NCI-H187 treated with DMSO at 0.1 percent for 48 hours (cell line): ENCODE measurements around the gene THSD7A.

ENCODE experiments used
- DNase-seq: peaks from one replicate; lab custom pipeline; 2025; lab: John Stamatoyannopoulos, UW

Gene THSD7A

DNA sequence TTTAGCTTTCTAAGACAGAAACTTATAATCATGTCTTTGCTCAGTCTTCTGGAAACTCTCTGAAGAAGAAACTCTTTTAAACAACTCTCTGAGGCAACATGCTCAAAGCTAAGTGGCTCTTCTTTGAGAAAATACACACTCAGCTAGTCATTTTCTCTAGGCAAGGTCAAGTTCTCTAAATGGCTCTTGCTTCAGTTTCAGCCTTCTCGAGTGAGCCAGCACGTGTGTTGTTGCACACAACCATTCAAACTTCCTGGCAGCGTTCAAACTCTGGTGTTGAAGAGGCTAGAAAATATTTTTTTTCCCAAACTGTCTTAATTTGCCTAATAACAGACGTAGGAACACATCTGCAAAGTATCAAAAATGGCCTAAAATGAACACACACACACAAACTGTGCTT lies 129.1 kb downstream of the THSD7A start:
- no peak for DNase-seq

DNA sequence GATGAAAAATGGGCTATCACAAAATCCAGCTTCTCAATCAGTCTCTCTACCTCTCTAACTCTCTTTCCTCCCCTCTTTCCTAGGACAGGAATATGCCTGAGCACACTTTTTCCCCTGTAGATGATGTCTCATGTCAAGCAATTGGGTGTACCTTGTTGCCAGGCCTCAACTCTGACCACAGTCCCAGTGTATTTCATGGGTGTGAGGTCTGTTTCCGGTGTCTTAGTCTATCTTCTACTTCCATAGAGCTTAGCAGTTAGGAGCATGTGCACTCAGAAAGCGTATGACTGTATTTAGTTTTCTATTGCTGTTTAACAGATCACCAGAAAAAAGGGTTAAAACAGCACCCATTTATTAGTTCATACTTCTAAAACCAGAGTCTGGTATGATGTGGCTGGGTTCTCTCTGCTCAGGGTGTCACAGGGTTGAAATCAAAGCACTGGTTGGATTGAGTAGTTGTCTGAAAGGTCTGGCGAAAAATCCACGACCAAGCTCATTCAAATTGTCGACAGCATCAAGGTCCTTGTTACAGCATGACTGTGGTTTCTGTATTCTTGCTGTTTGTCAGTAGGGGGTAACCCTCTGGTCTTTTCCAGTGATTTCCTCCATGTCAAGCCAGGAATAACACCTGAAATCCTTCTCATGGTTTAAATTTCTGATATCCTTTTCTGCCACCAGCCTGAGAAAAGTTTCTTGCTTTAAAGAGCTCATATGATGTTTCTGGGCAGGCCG lies 130.0 kb downstream of the THSD7A start:
- no peak for DNase-seq

DNA sequence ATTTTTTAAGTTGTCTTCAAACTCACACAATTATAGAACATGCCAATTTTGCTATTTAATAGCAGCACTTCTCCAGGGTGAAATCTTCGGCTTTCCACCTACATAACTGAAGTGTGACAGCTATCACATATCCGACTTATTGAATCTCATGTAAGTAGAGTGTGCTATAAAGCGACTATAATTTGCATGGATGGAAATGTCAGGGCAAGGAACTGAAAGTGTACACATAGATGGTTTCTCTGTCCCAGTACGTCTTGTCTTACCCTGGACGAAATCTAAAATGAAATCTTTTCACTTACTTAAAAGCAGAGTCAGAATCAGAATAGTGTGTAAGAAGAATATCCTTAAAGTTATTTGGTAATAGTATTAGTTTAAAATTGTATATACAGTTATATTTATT lies 132.3 kb downstream of the THSD7A start:
- no peak for DNase-seq

DNA sequence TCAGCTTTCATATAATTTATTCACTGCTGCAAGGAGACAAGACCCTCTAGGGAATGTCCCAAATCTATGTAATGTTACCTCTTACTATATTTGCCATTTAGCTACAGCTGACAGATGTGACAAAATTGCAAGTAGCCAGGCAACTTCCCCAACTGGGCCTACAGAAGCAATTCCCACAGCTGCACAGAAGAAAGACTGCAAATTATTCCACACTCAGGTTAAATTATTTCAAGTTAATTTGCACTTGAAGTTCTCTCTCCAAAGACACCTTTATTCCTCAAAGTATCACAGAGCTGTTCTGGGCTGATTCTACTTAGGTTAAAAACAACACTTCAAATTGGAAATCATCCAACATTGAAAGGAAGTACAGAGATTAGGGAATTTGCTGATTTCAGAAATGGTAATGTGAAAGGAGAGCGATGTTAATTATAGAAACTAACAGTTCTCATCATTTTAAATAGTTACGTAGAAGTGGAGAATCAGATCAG lies 133.6 kb downstream of the THSD7A start:
- no peak for DNase-seq

DNA sequence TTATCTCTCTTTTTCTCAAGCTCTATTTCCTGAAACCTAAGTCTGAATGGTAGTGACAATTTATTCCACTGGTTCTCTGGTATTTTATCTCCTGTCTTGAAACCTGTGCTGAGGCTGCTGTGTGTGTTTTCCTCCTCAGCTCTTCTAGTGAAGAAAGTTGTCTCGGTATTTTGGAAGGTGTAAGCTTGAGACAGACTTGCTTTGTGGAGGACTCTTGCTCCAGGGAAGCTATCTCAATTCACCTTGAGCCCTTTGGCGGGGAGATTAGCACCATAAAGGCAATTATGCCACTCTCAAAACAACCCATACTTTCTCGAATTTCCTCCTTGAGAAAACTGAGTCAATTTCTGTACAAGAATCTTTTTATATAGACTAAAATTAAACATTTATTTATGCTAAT lies 141.6 kb downstream of the THSD7A start:
- DNase-seq: no peak

DNA sequence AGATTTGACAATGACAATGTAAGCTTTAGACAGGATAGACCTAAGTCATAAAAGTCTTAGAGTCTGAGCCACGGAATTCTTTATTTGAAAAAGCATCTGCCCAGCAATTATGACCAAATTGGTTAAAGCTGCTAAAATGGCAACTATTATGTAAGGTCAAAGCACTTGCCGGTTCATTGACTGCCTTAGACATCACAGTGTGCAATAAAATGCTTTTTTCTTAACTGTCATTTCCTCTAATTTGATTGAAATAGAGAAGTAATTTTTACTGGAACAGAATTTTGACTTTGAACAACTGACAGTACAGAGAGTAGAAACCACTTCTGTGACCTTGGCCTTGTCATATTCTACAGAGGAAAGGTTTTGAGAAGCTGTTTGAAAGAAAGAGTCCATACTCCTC lies 142.9 kb downstream of the THSD7A start:
- no peak for DNase-seq

DNA sequence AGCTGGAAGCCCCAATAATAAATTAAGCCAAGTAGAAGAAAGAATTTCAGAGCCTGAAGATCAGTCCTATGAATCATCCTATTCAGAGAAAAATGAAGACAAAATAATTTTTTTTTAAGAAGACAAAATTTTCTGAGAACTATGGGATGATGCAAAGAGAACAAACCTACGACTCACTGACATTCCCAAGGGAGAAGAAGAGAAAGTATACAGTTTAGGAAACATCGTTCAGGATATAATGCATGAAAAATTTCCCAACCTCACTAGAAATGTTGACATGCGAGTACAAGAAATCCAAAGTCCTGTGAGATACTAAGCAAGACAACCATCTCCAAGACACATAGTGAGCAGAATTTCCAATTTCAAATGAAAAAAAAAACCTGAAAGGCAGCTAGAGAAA lies 150.5 kb downstream of the THSD7A start:
- DNase-seq: no peak

DNA sequence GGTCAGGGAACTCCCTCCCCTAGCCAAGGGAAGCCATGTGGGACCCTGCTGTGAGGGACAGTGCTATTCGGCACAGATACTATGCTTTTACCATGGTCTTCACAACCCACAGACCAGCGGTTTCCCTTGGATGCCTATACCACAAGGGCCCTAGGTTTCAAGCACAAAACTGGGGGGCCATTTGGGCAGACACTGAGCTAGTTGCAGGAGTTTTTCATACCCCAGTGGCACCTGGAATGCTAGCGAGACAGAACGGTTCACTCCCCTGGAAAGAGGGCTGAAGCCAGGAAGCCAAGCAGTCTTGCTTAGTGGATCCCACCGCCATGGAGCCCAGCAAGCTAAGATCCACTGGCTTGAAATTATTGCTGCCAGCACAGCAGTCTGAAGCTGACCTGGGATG lies 156.8 kb downstream of the THSD7A start:
- DNase-seq: no peak

DNA sequence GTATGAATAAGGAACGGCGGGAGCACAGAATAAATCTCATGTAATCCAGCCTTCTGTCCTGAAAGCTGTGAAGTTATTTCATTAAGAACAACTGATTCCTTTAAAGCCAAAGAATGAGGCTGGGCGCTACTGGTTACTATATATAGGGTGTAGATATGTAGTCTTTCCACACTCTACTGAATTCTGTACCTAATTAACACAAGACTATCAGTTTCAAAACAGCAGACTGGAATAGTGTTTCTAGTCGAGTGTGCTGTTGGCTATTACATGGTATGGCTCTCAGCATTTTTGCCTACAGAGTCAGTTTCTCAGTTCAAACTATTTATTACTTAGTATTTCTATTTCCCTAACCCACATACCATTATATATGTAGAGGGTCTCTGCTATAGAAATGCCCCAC lies 163.3 kb downstream of the THSD7A start:
- DNase-seq: no peak

DNA sequence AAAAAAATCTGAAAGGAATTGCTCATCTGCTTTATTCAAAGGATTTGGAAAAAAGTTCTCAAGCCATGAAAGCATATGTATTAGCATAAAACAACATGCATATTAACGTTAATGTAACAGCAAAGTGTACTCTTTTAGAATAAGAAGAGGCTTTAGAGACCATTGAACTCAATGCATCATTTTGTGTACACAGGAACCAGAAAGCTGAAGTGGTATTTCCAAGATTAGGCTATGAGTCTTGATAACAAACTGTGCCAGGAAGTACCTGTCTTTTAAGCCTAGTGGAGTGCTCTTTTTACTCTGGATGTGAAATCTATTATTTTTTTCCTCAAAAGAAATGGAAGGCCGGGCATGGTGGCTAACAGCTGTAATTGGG lies 164.2 kb downstream of the THSD7A start:
- peak; percentile 23 for DNase-seq

DNA sequence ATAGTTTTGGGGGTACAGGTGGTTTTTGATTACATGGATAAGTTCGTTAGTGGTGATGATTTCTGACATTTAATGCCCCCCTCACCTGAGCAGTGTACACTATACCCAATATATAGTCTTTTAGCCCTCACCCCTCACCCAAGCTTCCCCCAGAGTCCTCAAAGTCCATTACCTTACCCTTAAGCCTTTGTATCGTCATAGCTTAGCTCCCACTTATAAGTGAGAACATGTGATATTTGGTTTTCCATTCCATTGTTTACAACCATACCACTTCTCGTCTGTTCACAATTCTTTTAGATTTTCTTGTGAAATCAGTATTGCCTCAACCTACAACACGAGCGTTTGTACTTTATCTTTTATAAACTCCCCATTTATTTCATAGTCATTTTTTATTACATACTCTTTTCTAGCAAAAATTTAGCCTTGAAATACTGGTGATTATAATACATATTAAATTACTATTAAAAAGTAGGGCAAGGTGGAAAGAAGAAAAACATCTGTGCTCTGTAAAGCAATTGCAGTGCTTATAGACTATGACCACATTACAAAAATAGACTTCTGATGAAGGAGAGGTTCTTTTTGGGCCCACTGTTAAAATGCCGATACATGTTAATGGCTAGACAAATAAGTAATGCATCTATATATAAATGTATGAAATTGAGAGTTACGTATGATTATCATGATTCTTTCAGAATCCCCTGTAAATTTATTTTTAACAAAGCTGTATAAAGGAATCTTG lies 164.8 kb downstream of the THSD7A start:
- no peak for DNase-seq

DNA sequence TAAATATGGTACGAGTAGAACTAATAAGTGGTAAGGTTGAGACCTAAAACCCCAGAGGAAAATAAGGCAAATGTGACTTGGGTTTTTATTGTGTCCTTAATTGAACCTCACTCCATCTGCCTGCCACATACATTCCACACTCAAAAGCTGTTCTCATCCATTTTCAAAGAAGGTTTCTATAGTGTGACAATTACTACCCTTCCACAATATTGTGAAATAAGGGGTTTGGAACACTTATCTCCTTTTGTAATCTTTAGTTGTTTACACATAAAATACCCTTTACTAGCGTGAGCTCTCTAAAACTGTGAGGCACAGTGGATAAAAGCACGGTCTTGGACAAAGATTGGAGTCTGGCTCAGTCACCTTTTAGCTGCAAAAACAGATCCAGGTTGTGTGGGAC lies 166.6 kb downstream of the THSD7A start:
- peak; percentile 21 for DNase-seq

DNA sequence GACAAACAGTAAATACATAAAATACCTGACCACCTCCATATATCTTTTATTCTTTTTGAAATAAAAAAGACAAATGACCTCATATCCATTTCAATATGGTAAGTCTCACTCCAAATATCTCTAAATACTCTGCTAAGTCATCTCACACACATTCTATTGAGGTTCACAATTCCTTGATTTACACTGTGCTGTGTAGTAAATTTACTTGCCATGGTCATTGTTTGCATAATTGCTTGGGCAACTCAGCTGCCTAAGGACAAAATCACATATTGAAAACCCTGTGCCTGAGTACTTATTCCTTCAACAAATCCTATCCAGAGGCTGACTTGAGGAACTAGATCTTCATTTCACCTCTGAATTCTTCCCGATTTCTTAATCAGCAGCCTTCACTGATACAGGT lies 176.4 kb downstream of the THSD7A start:
- DNase-seq: no peak

DNA sequence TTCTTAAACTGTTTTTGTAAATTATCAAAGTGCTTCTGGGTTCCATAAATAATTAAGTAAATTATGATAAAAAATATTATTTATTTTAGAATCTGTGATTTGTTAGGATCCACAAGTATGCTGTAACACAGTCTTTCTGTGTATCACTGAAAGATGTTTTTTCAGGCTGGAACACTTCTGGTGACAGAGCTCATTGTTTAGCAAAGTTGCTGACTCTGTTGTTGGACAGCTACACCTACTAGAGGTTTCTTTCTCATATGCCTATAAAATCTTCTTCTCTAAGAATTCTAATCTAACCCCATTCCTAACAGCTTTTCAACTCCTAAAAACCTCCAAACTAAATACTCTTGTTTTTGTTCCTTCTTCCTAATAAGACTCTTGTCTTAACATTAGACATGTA lies 176.8 kb downstream of the THSD7A start:
- DNase-seq: no peak

DNA sequence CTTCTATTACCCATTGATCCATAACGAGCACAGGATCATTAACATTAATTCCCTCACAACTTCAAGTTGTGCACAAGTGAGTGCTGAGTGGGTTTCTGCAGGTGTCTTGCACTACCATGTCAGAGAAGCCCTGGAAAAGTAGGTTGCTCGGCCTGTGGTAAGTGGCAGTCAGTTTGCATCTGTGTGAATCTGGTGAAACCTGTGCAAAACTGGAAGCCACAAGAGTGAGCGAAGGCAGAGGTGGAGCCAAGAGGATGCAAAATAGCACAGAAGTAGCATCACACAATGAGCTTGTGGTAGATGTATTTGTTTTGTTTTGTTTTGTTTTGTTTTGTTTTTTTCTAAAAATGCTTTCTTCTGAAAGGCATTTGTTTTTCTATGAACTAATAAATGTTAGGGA lies 181.5 kb downstream of the THSD7A start:
- no peak for DNase-seq

DNA sequence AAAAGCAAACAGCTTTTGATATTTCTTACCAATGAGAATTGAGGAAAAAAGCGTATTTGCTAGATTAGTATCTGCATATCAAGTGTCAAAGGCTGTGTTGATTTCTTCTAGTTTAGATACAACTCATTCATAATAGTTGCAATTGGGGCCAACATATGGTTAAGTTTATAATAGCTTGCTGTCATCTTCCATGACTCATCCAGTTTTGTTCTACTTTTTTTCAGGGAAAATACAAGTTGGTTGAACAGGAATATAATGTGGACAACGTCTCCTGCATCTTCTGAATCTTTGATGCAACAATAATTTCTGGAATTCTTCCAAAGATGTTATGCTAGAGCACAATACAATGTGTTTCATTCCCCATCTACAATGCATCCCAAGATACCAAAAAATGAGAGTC lies 182.0 kb downstream of the THSD7A start:
- DNase-seq: no peak

DNA sequence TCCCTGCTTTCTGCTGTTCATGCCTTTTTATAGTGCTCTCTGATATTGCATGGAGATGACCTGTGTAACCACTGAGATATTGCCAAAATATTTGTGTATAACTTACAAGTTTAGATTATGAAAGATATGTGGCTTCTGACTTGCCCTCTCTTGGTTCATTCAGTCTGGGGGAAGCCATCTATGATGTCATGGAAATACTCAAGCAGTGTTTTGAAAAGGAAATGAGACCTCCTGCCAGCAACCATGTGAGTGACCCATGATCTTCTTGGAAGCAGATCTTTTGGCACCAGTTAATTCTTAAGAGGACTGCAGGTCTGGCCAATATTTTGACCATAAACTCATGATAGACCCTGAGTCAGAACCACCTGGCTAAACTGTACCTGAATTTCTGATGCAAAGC lies 183.0 kb downstream of the THSD7A start:
- no peak for DNase-seq

DNA sequence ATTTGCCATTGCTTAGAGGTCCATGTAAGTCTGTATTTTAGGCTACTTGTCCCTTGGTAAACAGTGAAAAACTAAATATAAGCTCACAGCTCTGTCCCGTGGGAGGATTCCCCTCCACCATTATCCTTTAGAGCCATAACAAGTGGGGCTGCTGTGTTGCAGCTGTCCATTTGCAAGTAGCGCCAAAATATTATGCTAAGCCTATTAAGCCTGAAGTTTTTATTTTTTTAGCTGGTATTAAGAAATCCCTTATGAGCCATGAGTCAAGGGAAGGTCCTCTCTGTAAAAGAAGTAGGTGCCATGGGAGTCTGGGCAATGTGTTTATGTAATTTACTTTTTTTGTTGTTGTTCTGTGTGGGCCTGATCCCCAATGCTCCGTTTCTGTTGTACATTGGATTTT lies 183.9 kb downstream of the THSD7A start:
- DNase-seq: no peak

DNA sequence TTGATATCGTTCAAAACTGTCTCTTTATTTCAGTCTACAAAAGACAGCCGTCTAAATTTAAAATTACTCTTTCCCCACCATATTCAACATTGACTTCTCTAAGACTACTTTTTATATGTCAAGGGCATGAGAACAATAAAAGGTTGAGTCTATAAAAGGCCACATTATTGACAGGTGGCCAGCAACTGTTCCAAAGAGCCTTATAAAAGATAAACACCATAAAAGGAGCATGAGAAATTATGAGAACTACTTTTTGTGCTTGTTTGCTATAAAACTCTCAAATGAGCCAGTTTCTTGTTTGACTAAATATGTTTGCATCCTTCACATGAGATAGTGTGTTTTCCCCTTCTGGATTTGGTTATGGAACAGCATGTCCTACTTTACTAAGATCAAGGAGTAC lies 189.2 kb downstream of the THSD7A start:
- DNase-seq: no peak

DNA sequence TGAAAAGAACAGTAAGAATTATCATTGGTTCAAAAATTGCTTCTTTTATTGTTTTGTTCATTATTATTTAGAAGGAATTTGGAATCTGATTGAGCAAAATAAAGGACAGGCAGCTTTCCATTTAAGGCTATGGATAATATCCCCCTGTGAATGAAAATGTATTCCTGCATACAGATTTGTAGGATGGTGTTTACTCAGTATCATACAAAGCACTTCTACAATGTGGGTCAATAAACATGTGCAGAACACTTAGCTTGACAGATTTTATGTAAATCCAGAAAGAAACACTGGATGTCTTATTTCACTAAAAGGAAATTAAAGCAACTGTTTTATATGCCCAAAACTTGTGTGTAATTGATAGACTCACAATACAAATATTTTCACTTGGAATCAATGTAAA lies 189.7 kb downstream of the THSD7A start:
- peak; percentile 19 for DNase-seq

DNA sequence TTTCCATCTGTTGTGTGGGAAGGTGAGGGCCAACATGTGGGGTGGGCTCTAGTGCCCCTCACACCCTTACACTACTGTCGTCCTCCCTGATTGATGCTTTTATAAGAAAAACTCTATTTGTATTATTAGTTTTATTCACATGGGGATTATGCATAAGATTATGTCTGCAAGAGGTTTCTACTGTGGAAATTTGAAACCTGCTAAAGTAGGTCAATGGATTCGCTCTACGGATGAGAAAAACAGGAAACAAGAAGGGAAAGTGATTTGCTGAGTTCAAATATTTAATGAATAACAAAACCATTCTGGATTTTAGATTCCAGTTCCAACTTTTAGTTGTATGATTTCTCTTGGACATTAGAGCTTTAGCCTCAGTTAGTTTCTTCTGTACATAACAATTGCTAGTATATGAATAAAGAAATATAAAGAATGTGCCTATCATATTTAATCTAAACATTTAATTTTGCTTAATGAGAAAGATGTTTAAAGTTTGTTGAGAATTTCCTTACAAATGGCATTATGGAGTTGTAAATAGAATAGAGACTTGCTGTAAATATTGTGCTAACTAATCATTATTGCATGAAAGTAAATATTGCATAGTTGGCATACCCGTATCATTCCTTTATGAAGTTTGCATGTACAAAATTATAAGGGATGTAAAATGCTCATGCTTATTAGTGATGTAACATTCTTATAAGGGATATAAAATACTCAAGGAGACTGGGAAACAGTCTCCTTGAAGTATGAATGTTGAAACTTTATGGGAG lies 193.8 kb downstream of the THSD7A start:
- DNase-seq: no peak

DNA sequence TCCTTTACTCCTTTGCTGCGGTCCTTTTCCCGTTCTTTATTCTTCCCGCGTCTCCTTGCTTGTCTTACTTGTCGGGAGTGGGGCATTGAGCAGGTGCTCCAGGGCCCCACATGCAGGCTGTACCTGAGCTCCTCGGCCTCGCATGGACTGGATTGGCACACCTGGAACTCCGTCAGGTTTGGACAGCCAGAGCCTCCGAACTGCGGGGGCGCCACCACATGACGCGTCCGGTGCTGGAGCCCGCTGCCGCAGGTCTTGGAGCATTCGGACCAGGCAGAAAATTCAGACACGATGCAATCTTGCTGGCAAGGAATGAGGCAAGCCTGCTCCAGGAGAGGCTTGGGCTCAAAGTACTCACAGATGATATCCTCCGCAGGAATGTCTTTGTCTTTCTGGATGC lies 195.7 kb downstream of the THSD7A start:
- DNase-seq: no peak

DNA sequence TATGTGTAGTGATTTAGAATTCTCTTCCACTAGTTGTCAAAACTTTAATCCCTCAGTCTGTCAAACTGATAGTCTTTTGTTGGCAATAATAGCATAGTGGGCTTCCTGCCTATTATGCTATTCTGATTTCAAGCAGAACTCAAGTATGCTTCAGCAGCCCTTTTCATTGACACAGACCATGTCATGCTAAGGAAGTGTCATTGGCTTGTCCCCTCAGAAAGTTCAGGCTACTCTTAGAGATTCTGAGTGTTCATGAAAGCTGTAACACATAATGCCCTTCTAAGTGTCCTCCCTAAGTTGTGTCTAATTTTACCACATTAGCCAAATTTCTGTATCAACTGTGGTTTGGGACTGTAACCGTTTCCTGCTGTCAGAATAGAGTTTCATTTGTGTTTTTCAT lies 198.7 kb downstream of the THSD7A start:
- no peak for DNase-seq
